ENCODE results near the gene ADCY3.

DNA sequence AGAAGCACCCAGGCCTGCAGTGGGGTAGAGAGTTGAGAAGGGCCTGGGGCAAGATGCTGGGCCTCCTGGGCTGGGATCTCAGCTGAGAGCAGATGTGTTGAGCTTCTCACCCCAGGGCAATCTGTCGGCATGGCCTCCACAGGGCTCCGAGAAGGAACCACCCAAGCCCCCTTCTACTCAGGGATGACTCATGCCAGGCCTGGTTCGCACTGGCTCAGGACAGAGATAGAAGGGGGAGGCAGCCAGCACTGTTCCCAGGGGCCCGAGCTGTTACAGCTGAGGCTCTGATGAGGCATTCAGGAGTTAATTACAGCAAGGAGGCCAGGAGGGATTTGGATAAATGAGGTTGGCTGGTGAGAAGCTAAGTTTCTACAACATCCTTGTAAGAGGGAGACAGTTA, 64.3 kb downstream of the ADCY3 start:
- TF ChIP-seq POLR2A (IDR thresholded peaks at IDR 0.05) (no peak), POLR2AphosphoS5 (IDR thresholded peaks at IDR 0.05) (no peak)
- TF ChIP-seq, protein P1, sequence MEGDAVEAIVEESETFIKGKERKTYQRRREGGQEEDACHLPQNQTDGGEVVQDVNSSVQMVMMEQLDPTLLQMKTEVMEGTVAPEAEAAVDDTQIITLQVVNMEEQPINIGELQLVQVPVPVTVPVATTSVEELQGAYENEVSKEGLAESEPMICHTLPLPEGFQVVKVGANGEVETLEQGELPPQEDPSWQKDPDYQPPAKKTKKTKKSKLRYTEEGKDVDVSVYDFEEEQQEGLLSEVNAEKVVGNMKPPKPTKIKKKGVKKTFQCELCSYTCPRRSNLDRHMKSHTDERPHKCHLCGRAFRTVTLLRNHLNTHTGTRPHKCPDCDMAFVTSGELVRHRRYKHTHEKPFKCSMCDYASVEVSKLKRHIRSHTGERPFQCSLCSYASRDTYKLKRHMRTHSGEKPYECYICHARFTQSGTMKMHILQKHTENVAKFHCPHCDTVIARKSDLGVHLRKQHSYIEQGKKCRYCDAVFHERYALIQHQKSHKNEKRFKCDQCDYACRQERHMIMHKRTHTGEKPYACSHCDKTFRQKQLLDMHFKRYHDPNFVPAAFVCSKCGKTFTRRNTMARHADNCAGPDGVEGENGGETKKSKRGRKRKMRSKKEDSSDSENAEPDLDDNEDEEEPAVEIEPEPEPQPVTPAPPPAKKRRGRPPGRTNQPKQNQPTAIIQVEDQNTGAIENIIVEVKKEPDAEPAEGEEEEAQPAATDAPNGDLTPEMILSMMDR (IDR thresholded peaks at IDR 0.05 in 8 of 11, conservative IDR thresholded peaks at IDR 0.05 in 3 of 11): no peak
